Measurements from ENCODE around the gene AATF.
A peak's percentile ranks its signal among the peaks of the same experiment; 100 is the strongest.

Gene AATF

GRCh38 chr17:36941265-36942010 lies 7.3 kb upstream of the AATF start:
- DNase-seq (ENCODE audit: low spot score), result peak; percentile 36

- DNase-seq (ENCODE audit: low spot score), result peak; percentile 35
These were observed 6.6 kb upstream of the AATF start for GRCh38 chr17:36942019-36942599.

- DNase-seq (ENCODE audit: low spot score), result no peak
These were observed 6.1 kb upstream of the AATF start for GRCh38 chr17:36942631-36943125.

GRCh38 chr17:36943250-36944191 lies 5.2 kb upstream of the AATF start:
- DNase-seq (ENCODE audit: low spot score), result peak; percentile 29

- peak; percentile 45 for DNase-seq (ENCODE audit: low spot score)
These were observed 4.2 kb upstream of the AATF start for GRCh38 chr17:36944553-36944952.

- peak; percentile 8 for DNase-seq (ENCODE audit: low spot score)
These were observed 3.6 kb upstream of the AATF start for GRCh38 chr17:36945140-36945539.

GRCh38 chr17:36945959-36946725 lies 2.6 kb upstream of the AATF start:
- DNase-seq (ENCODE audit: low spot score), result peak; percentile 70

- DNase-seq (ENCODE audit: low spot score), result no peak
These were observed 2.0 kb upstream of the AATF start for GRCh38 chr17:36946726-36947091.

- DNase-seq (ENCODE audit: low spot score), result peak; percentile 70
These were observed 635 bp upstream of the AATF start for GRCh38 chr17:36947922-36948716.

GRCh38 chr17:36949461-36949927 lies 740 bp downstream of the AATF start:
- peak; percentile 54 for DNase-seq (ENCODE audit: low spot score)

GRCh38 chr17:36950027-36950426 lies 1.3 kb downstream of the AATF start:
- DNase-seq (ENCODE audit: low spot score), result no peak

GRCh38 chr17:36951084-36951789 lies 2.5 kb downstream of the AATF start:
- no peak for DNase-seq (ENCODE audit: low spot score)

GRCh38 chr17:36971508-36971907 lies 22.8 kb downstream of the AATF start:
- DNase-seq (ENCODE audit: low spot score), result no peak

GRCh38 chr17:36972186-36972700 lies 23.5 kb downstream of the AATF start:
- no peak for DNase-seq (ENCODE audit: low spot score)

GRCh38 chr17:36972905-36973304 lies 24.2 kb downstream of the AATF start:
- no peak for DNase-seq (ENCODE audit: low spot score)

- no peak for DNase-seq (ENCODE audit: low spot score)
These were observed 27.3 kb downstream of the AATF start for GRCh38 chr17:36975922-36976515.

GRCh38 chr17:36977066-36977465 lies 28.3 kb downstream of the AATF start:
- no peak for DNase-seq (ENCODE audit: low spot score)

- no peak for DNase-seq (ENCODE audit: low spot score)
These were observed 28.8 kb downstream of the AATF start for GRCh38 chr17:36977568-36977967.

GRCh38 chr17:36978810-36979564 lies 30.2 kb downstream of the AATF start:
- no peak for DNase-seq (ENCODE audit: low spot score)
